ENCODE measurements around the gene SPSB3.
A peak's percentile ranks its signal among the peaks of the same experiment; 100 is the strongest.

Gene SPSB3

DNA sequence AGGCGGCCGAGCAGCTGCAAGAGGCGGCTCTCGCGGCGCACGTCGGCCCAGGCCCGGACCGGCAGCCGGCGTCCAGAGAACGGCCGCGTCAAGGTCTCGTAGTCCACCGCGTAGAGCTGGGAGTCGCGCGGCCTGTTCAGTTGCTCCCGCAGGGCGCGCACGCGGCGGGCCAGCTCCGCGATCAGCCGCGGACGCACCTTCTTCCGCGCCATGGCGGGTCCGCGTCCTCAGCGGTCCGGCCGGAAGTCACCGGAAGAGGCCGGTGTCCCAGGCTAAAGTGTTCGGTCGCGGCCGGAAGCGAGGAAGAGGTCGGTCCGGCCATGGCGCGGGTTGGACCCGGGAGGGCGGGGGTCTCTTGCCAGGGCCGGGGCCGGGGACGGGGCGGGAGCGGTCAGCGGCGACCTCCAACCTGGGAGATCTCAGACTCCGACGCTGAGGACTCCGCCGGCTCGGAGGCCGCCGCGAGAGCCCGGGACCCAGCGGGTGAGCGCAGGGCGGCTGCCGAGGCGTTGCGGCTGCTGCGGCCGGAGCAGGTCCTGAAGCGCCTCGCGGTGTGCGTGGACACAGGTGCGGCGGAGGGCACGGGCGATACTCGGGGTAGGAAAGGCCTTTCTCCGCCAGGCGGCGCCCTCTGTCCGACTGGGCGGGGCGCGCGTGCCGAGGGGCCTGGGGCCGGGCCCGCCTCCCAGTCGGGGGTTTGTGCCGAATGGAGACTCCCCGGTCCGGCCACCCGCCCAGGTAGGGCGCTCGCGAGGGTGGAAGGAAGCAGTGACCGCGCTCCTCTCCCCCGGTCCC, 9.3 kb downstream of the SPSB3 start, which contains the start of gene MRPS34:
MRPS34 (minus strand) TSS at position 227 of the 795 bp plus-strand sequence; CDS start at position 212, 15 bp downstream.
- Histone ChIP-seq H3K4me2 (ENCODE audit: low read length) (peak within 1 kb of the TSS; percentile 94), H3K4ac (ENCODE audit: low read depth, low read length) (peak within 1 kb of the TSS; percentile 76), H3K23ac (ENCODE audit: low read length) (no peak within 1 kb of the TSS), H3K27me3 (ENCODE audit: insufficient read depth, low read length) (no peaks in the 10 kb centered on the region), H3K18ac (ENCODE audit: low read length) (peak within 1 kb of the TSS; percentile 92), H2BK120ac (ENCODE audit: insufficient read depth, low read length, poor library complexity) (peak within 1 kb of the TSS; percentile 91), H3K36me3 (ENCODE audit: control insufficient read depth in 1 of 2, insufficient read depth in 2 of 2, low read length in 2 of 2) (peaks cover 46 to 52% of the 10 kb centered on the region in 2 experiments), H3K14ac (ENCODE audit: low read length) (peak within 1 kb of the TSS; percentile 92), H3K4me1 (ENCODE audit: control insufficient read depth in 1 of 2, insufficient read depth in 2 of 2, low read length in 2 of 2) (peaks cover 10 to 18% of the 10 kb centered on the region in 2 experiments), H2BK5ac (ENCODE audit: low read depth, low read length, poor library complexity) (peak within 1 kb of the TSS; percentile 90), H3K27ac (ENCODE audit: low read depth, low read length) (peak within 1 kb of the TSS; percentile 90), H3K79me2 (ENCODE audit: control insufficient read depth, insufficient read depth, low read length, poor library complexity) (peaks cover 15% of the 10 kb centered on the region), H3K79me1 (ENCODE audit: low read length) (peaks cover 22% of the 10 kb centered on the region), H2AFZ (ENCODE audit: insufficient read depth, low read length, poor library complexity) (peak within 1 kb of the TSS; percentile 89), H4K91ac (ENCODE audit: low read depth, low read length) (peak within 1 kb of the TSS; percentile 95), H3K9ac (ENCODE audit: low read length) (peak within 1 kb of the TSS; percentile 89), H4K12ac (ENCODE audit: low read depth, low read length) (peak within 1 kb of the TSS; percentile 91), H2BK12ac (ENCODE audit: low read length) (peak within 1 kb of the TSS; percentile 51), H2AK5ac (ENCODE audit: low read length) (peak within 1 kb of the TSS; percentile 92), H3K4me3 (ENCODE audit: low read depth, low read length) (peak within 1 kb of the TSS; percentile 95), H3K9me3 (ENCODE audit: insufficient read depth, low read depth, low read length) (peaks cover 2% of the 10 kb centered on the region), H4K8ac (ENCODE audit: low read depth, low read length) (peak within 1 kb of the TSS; percentile 97)
- no CpG with 5 or more reads among the region's 108 CpGs for WGBS (ENCODE audit: extremely low coverage, insufficient coverage, insufficient read length)
- peak; percentile 68 to 91 for DNase-seq

DNA sequence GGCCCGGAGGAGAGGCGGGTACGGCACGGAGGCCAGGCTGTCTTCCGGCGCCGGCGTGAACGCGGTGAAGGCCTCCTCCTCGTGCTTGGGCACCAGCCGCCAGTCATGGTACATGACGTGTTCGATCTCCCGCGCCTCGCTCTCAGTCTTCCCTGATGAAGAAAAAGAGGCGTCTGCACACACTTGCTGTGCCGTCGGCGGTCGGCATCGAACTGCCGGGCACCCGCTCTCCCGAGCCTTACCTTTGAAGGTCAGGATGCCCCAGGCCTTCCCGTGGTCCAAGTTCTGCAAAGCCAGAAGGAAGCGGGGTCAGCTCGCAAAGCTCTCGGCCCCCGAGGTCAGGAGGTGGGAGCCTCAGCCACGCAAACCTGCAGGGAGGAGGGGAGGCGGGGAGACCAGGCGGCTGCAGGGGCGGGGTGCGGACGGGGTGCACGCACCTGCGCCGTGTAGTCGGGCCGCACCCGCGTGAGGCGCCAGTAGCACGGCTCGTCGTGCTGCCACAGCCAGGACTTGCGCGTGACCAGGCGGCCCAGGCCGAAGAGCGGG, 9.9 kb downstream of the SPSB3 start, which contains the start of gene EME2:
EME2 (plus strand) TSS at position 449 of the 546 bp plus-strand sequence. CDS start 418 bp downstream, outside the sequence.
- H3K23ac ChIP-seq (ENCODE audit: low read length) = no peak within 1 kb of the TSS
- peak within 1 kb of the TSS; percentile 76 for H3K4ac ChIP-seq (ENCODE audit: low read depth, low read length)
- peak within 1 kb of the TSS; percentile 92 for H3K14ac ChIP-seq (ENCODE audit: low read length)
- H3K79me2 ChIP-seq (ENCODE audit: control insufficient read depth, insufficient read depth, low read length, poor library complexity) = peaks cover 15% of the 10 kb centered on the region
- H2BK5ac ChIP-seq (ENCODE audit: low read depth, low read length, poor library complexity) = peak within 1 kb of the TSS; percentile 90
- H4K12ac ChIP-seq (ENCODE audit: low read depth, low read length) = peak within 1 kb of the TSS; percentile 91
- peak within 1 kb of the TSS; percentile 89 for H3K9ac ChIP-seq (ENCODE audit: low read length)
- H2AK5ac ChIP-seq (ENCODE audit: low read length) = peak within 1 kb of the TSS; percentile 92
- H4K91ac ChIP-seq (ENCODE audit: low read depth, low read length) = peak within 1 kb of the TSS; percentile 95
- WGBS (ENCODE audit: extremely low coverage, insufficient coverage, insufficient read length) = no CpG with 5 or more reads among the region's 53 CpGs
- peaks cover 10 to 18% of the 10 kb centered on the region in 2 experiments for H3K4me1 ChIP-seq (ENCODE audit: control insufficient read depth in 1 of 2, insufficient read depth in 2 of 2, low read length in 2 of 2)
- no peaks in the 10 kb centered on the region for H3K27me3 ChIP-seq (ENCODE audit: insufficient read depth, low read length)
- H2BK12ac ChIP-seq (ENCODE audit: low read length) = peak within 1 kb of the TSS; percentile 51
- H2AFZ ChIP-seq (ENCODE audit: insufficient read depth, low read length, poor library complexity) = peak within 1 kb of the TSS; percentile 89
- H3K79me1 ChIP-seq (ENCODE audit: low read length) = peaks cover 22% of the 10 kb centered on the region
- H3K18ac ChIP-seq (ENCODE audit: low read length) = peak within 1 kb of the TSS; percentile 92
- peak within 1 kb of the TSS; percentile 95 for H3K4me3 ChIP-seq (ENCODE audit: low read depth, low read length)
- peak within 1 kb of the TSS; percentile 91 for H2BK120ac ChIP-seq (ENCODE audit: insufficient read depth, low read length, poor library complexity)
- peaks cover 46 to 52% of the 10 kb centered on the region in 2 experiments for H3K36me3 ChIP-seq (ENCODE audit: control insufficient read depth in 1 of 2, insufficient read depth in 2 of 2, low read length in 2 of 2)
- peak within 1 kb of the TSS; percentile 94 for H3K4me2 ChIP-seq (ENCODE audit: low read length)
- H3K9me3 ChIP-seq (ENCODE audit: insufficient read depth, low read depth, low read length) = peaks cover 2% of the 10 kb centered on the region
- peak within 1 kb of the TSS; percentile 97 for H4K8ac ChIP-seq (ENCODE audit: low read depth, low read length)
- peak in 1 of 2 donors; percentile 35 for DNase-seq
- peak within 1 kb of the TSS; percentile 90 for H3K27ac ChIP-seq (ENCODE audit: low read depth, low read length)

- H3K4me2 ChIP-seq (ENCODE audit: low read length) = peak overlapping the region; percentile 94
- no CpG with 5 or more reads among the region's 22 CpGs for WGBS (ENCODE audit: extremely low coverage, insufficient coverage, insufficient read length)
- peak overlapping the region; percentile 68 for H3K4ac ChIP-seq (ENCODE audit: low read depth, low read length)
- H3K9me3 ChIP-seq (ENCODE audit: insufficient read depth, low read depth, low read length) = peaks cover 2% of the 10 kb centered on the region
- peak overlapping the region; percentile 44 for H3K18ac ChIP-seq (ENCODE audit: low read length)
- peaks cover 46 to 52% of the 10 kb centered on the region in 2 experiments for H3K36me3 ChIP-seq (ENCODE audit: control insufficient read depth in 1 of 2, insufficient read depth in 2 of 2, low read length in 2 of 2)
- peaks cover 15% of the 10 kb centered on the region for H3K79me2 ChIP-seq (ENCODE audit: control insufficient read depth, insufficient read depth, low read length, poor library complexity)
- peak overlapping the region; percentile 51 for H3K9ac ChIP-seq (ENCODE audit: low read length)
- H2BK120ac ChIP-seq (ENCODE audit: insufficient read depth, low read length, poor library complexity) = no peak overlapping the region
- H2BK12ac ChIP-seq (ENCODE audit: low read length) = no peak overlapping the region
- peak overlapping the region; percentile 88 for H4K8ac ChIP-seq (ENCODE audit: low read depth, low read length)
- H3K27ac ChIP-seq (ENCODE audit: low read depth, low read length) = no peak overlapping the region
- H3K79me1 ChIP-seq (ENCODE audit: low read length) = peaks cover 22% of the 10 kb centered on the region
- no peak overlapping the region for H2AFZ ChIP-seq (ENCODE audit: insufficient read depth, low read length, poor library complexity)
- H4K91ac ChIP-seq (ENCODE audit: low read depth, low read length) = peak overlapping the region; percentile 46
- H2BK5ac ChIP-seq (ENCODE audit: low read depth, low read length, poor library complexity) = no peak overlapping the region
- peak overlapping the region; percentile 52 for H3K14ac ChIP-seq (ENCODE audit: low read length)
- no peak for DNase-seq
- peaks cover 10 to 18% of the 10 kb centered on the region in 2 experiments for H3K4me1 ChIP-seq (ENCODE audit: control insufficient read depth in 1 of 2, insufficient read depth in 2 of 2, low read length in 2 of 2)
- H4K12ac ChIP-seq (ENCODE audit: low read depth, low read length) = peak overlapping the region; percentile 50
- no peaks in the 10 kb centered on the region for H3K27me3 ChIP-seq (ENCODE audit: insufficient read depth, low read length)
- H3K23ac ChIP-seq (ENCODE audit: low read length) = no peak overlapping the region
- H3K4me3 ChIP-seq (ENCODE audit: low read depth, low read length) = peak overlapping the region; percentile 95
- peak overlapping the region; percentile 17 for H2AK5ac ChIP-seq (ENCODE audit: low read length)
Observed at GRCh38 chr16:1771864-1772361, 10.5 kb downstream of the SPSB3 start.

DNA sequence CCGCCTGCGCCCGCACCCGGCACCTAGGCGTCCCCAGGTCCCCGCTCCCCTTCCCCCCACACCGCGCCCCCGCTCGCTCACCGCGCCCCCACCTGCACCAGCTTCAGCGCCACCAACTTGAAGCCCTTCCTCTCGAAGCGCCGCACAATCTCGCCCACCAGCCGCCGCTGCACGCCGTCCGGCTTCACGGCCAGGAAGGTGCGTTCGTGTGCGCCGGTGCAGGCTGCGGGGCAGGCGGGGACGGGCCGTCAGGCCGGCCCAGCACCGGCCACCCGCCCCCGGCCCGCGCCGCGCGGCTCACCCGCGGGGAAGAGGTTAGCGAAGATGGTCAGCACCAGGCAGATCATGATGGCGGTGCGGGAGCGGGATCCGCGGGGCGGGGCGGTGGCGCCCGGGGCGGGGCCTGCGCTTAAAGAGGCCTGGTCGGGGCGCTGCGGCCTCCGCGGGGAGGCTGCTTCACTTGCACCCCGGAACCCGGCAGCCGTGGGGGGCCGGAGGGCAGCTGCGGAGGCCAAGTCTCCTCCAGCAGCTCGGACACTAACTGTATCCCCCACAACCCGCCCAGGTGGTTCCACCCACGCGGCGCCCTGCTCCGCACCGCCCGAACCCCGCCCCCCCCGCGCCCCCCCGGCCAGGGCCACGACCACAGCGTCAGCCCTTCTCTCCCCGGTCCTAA, 11.0 kb downstream of the SPSB3 start, which contains the start of gene NME3:
NME3 (minus strand) TSS at position 356 of the 676 bp plus-strand sequence; CDS start at position 347, 9 bp downstream.
- Histone ChIP-seq H3K79me2 (ENCODE audit: control insufficient read depth, insufficient read depth, low read length, poor library complexity) (peaks cover 15% of the 10 kb centered on the region), H3K27me3 (ENCODE audit: insufficient read depth, low read length) (no peaks in the 10 kb centered on the region), H3K18ac (ENCODE audit: low read length) (peak within 1 kb of the TSS; percentile 64), H3K4me2 (ENCODE audit: low read length) (peak within 1 kb of the TSS; percentile 94), H2BK12ac (ENCODE audit: low read length) (no peak within 1 kb of the TSS), H3K23ac (ENCODE audit: low read length) (no peak within 1 kb of the TSS), H3K9ac (ENCODE audit: low read length) (peak within 1 kb of the TSS; percentile 89), H3K36me3 (ENCODE audit: control insufficient read depth in 1 of 2, insufficient read depth in 2 of 2, low read length in 2 of 2) (peaks cover 46 to 52% of the 10 kb centered on the region in 2 experiments), H2AFZ (ENCODE audit: insufficient read depth, low read length, poor library complexity) (peak within 1 kb of the TSS; percentile 81), H3K4ac (ENCODE audit: low read depth, low read length) (peak within 1 kb of the TSS; percentile 68), H2BK120ac (ENCODE audit: insufficient read depth, low read length, poor library complexity) (no peak within 1 kb of the TSS), H3K4me3 (ENCODE audit: low read depth, low read length) (peak within 1 kb of the TSS; percentile 95), H2AK5ac (ENCODE audit: low read length) (peak within 1 kb of the TSS; percentile 17), H3K4me1 (ENCODE audit: control insufficient read depth in 1 of 2, insufficient read depth in 2 of 2, low read length in 2 of 2) (peaks cover 10 to 18% of the 10 kb centered on the region in 2 experiments), H3K79me1 (ENCODE audit: low read length) (peaks cover 22% of the 10 kb centered on the region), H3K14ac (ENCODE audit: low read length) (peak within 1 kb of the TSS; percentile 65), H4K12ac (ENCODE audit: low read depth, low read length) (peak within 1 kb of the TSS; percentile 50), H4K91ac (ENCODE audit: low read depth, low read length) (peak within 1 kb of the TSS; percentile 78), H3K9me3 (ENCODE audit: insufficient read depth, low read depth, low read length) (peaks cover 2% of the 10 kb centered on the region), H2BK5ac (ENCODE audit: low read depth, low read length, poor library complexity) (no peak within 1 kb of the TSS), H4K8ac (ENCODE audit: low read depth, low read length) (peak within 1 kb of the TSS; percentile 88), H3K27ac (ENCODE audit: low read depth, low read length) (no peak within 1 kb of the TSS)
- peak; percentile 55 to 71 for DNase-seq
- no CpG with 5 or more reads among the region's 79 CpGs for WGBS (ENCODE audit: extremely low coverage, insufficient coverage, insufficient read length)

All from trophoblast cell (in vitro differentiated cells and primary cell).